ENCODE data around the gene IGF2BP2. TPM values are rescaled to one million over a fixed set of nuclear protein-coding genes. Genes with fewer than 3 reads are reported as not detected.

The IGF2BP2 gene
- total and polyA plus RNA-seq, 9 of the 15 experiments (the other 6 are each of a cell fraction or from before 2014, with no cell fraction given), result 3.2 to 59.6 (median 30.5) TPM

- TF ChIP-seq, protein P1, sequence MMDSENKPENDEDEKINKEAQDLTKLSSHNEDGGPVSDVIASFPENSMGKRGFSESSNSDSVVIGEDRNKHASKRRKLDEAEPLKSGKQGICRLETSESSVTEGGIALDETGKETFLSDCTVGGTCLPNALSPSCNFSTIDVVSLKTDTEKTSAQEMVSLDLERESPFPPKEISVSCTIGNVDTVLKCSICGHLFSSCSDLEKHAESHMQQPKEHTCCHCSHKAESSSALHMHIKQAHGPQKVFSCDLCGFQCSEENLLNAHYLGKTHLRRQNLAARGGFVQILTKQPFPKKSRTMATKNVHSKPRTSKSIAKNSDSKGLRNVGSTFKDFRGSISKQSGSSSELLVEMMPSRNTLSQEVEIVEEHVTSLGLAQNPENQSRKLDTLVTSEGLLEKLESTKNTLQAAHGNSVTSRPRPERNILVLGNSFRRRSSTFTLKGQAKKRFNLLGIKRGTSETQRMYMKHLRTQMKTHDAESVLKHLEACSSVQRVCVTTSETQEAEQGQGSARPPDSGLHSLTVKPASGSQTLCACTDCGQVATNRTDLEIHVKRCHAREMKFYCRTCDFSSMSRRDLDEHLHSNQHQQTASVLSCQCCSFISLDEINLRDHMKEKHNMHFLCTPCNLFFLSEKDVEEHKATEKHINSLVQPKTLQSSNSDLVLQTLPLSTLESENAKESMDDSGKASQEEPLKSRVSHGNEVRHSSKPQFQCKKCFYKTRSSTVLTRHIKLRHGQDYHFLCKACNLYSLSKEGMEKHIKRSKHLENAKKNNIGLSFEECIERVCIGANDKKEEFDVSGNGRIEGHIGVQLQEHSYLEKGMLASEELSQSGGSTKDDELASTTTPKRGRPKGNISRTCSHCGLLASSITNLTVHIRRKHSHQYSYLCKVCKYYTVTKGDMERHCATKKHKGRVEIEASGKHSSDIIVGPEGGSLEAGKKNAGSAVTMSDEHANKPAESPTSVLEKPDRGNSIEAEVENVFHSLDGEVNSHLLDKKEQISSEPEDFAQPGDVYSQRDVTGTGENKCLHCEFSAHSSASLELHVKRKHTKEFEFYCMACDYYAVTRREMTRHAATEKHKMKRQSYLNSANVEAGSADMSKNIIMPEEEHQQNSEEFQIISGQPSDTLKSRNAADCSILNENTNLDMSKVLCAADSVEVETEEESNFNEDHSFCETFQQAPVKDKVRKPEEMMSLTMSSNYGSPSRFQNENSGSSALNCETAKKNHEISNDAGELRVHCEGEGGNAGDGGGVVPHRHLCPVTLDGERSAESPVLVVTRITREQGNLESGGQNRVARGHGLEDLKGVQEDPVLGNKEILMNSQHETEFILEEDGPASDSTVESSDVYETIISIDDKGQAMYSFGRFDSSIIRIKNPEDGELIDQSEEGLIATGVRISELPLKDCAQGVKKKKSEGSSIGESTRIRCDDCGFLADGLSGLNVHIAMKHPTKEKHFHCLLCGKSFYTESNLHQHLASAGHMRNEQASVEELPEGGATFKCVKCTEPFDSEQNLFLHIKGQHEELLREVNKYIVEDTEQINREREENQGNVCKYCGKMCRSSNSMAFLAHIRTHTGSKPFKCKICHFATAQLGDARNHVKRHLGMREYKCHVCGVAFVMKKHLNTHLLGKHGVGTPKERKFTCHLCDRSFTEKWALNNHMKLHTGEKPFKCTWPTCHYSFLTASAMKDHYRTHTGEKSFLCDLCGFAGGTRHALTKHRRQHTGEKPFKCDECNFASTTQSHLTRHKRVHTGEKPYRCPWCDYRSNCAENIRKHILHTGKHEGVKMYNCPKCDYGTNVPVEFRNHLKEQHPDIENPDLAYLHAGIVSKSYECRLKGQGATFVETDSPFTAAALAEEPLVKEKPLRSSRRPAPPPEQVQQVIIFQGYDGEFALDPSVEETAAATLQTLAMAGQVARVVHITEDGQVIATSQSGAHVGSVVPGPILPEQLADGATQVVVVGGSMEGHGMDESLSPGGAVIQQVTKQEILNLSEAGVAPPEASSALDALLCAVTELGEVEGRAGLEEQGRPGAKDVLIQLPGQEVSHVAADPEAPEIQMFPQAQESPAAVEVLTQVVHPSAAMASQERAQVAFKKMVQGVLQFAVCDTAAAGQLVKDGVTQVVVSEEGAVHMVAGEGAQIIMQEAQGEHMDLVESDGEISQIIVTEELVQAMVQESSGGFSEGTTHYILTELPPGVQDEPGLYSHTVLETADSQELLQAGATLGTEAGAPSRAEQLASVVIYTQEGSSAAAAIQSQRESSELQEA (IDR thresholded peaks at IDR 0.05; ENCODE audit: low read depth), result no peak
- peak in 1 of 2 experiments; percentile 66; a peak in 1 of 4 replicates for TF ChIP-seq ZNF318 (IDR thresholded peaks at IDR 0.05; ENCODE audit: borderline replicate concordance in 1 of 2, low read depth in 1 of 2)
- TF ChIP-seq ZNF778 (CRISPR knock-in tag; IDR thresholded peaks at IDR 0.05), result no peak
- no peak for TF ChIP-seq XRCC5 (IDR thresholded peaks at IDR 0.05; ENCODE audit: low read depth, low read length)
- TF ChIP-seq GTF2B (IDR thresholded peaks at IDR 0.05; ENCODE audit: extremely low read depth, insufficient read length), result no peak
- no peak for TF ChIP-seq NCOR1 (IDR thresholded peaks at IDR 0.05)
- TF ChIP-seq GTF2F1 (IDR thresholded peaks at IDR 0.05; ENCODE audit: low read depth, low read length), result no peak
- TF ChIP-seq MEIS2 (IDR thresholded peaks at IDR 0.05; ENCODE audit: partially characterized antibody), result peak; percentile 49
- TF ChIP-seq ZNF696 (CRISPR knock-in tag; conservative IDR thresholded peaks at IDR 0.05), result no peak
Measured at GRCh38 chr3:185807445-185808068, 17.3 kb downstream of the IGF2BP2 start (continued).
